H54 (cell line): ENCODE measurements around the gene ACTG2.
"Not testable (repeated sequence)": the region's sequence is repeated elsewhere in the genome, so short reads cannot be mapped to it uniquely, and the experiment has no call there.

Experiments
- DNase-seq: peaks from one replicate; pipeline ENCODE4 v3.0.0; 2011; ENCODE audit warnings: low spot score, mixed read lengths; ENCODE audit not compliant: insufficient read length
- FAIRE-seq: peaks from 3 replicates; lab custom pipeline; 2011; peaks lifted over from hg19 to GRCh38; lab: Jason Lieb, UNC
- POLR2A ChIP-seq: IDR thresholded peaks from 2 replicates; pipeline ENCODE4 v1.6.1; 2011; ENCODE audit warnings: low read depth, mild to moderate bottlenecking, low read length

The ACTG2 gene

GRCh38 chr2:73885406-73885805 lies 7.4 kb upstream of the ACTG2 start:
- FAIRE-seq (no peak), DNase-seq (no peak)
- no peak for TF ChIP-seq POLR2A

- TF ChIP-seq POLR2A: no peak
- DNase-seq (no peak), FAIRE-seq (no peak)
Observed at GRCh38 chr2:73886357-73886756, 6.5 kb upstream of the ACTG2 start.

GRCh38 chr2:73887596-73888353 lies 5.0 kb upstream of the ACTG2 start:
- DNase-seq, FAIRE-seq: not testable (repeated sequence)

GRCh38 chr2:73888388-73888787 lies 4.4 kb upstream of the ACTG2 start:
- TF ChIP-seq POLR2A: no peak
- no peak for DNase-seq
- FAIRE-seq: no peak

GRCh38 chr2:73889206-73889605 lies 3.6 kb upstream of the ACTG2 start:
- no peak for TF ChIP-seq POLR2A
- FAIRE-seq: no peak

GRCh38 chr2:73890301-73891092 lies 2.3 kb upstream of the ACTG2 start:
- FAIRE-seq (peak; percentile 82), DNase-seq (peak; percentile 35)
- TF ChIP-seq POLR2A: no peak

More at GRCh38 chr2:73889206-73889605, 3.6 kb upstream of the ACTG2 start:
- no peak for DNase-seq

- DNase-seq: no peak
- no peak for TF ChIP-seq POLR2A
- no peak for FAIRE-seq
Observed at GRCh38 chr2:73891276-73891901, 1.4 kb upstream of the ACTG2 start.

- FAIRE-seq (no peak), DNase-seq (no peak)
- TF ChIP-seq POLR2A: no peak
Observed at GRCh38 chr2:73893764-73894474, 1.1 kb downstream of the ACTG2 start.

- DNase-seq: no peak
- no peak for TF ChIP-seq POLR2A
- no peak for FAIRE-seq
Observed at GRCh38 chr2:73894475-73894850, 1.7 kb downstream of the ACTG2 start.

GRCh38 chr2:73894877-73895276 lies 2.1 kb downstream of the ACTG2 start:
- TF ChIP-seq POLR2A: no peak
- FAIRE-seq: no peak
- DNase-seq: no peak

- DNase-seq: no peak
- no peak for FAIRE-seq
- TF ChIP-seq POLR2A: no peak
Observed at GRCh38 chr2:73895473-73895872, 2.7 kb downstream of the ACTG2 start.

GRCh38 chr2:73896362-73897239 lies 3.8 kb downstream of the ACTG2 start:
- DNase-seq (no peak), FAIRE-seq (no peak)
- no peak for TF ChIP-seq POLR2A

GRCh38 chr2:73897240-73897583 lies 4.4 kb downstream of the ACTG2 start:
- FAIRE-seq (no peak), DNase-seq (no peak)
- no peak for TF ChIP-seq POLR2A
